Kidney (tissue), 14 donors: ENCODE results near the gene TRMT44. TPM values are rescaled to one million over a fixed set of nuclear protein-coding genes. Genes with fewer than 3 reads are reported as not detected.

Experiments
- DNase-seq, 5 donors: peaks; one replicate each; pipeline ENCODE4 v3.0.0-alpha.2; 2013 to 2020
- FAIRE-seq: peaks from 2 replicates; lab custom pipeline; 2012; peaks lifted over from hg19 to GRCh38; lab: Jason Lieb, UNC
- H3K27ac ChIP-seq, 2 donors: one replicate each; pipeline ENCODE4 v1.7.0; 2013; ENCODE audit warnings: low read depth in 2 of 2, low read length in 2 of 2, inconsistent platforms in 1 of 2
- H3K27me3 ChIP-seq: one replicate; pipeline ENCODE4 v1.7.1; 2013; ENCODE audit warnings: low read length, inconsistent platforms; ENCODE audit not compliant: control insufficient read depth, insufficient read depth
- H3K36me3 ChIP-seq, 3 donors: one replicate each; pipeline versions ENCODE4 v1.7.0 to v1.7.1; 2013; ENCODE audit warnings: low read length in 3 of 3, control low read depth in 1 of 3, inconsistent platforms in 1 of 3; ENCODE audit not compliant: insufficient read depth in 3 of 3, control insufficient read depth in 2 of 3
- H3K4me1 ChIP-seq, 3 donors: one replicate each; pipeline versions ENCODE4 v1.7.0 to v1.7.1; 2013; ENCODE audit warnings: low read length in 3 of 3, inconsistent platforms in 1 of 3, low read depth in 1 of 3; ENCODE audit not compliant: control insufficient read depth in 2 of 3, insufficient read depth in 2 of 3
- H3K4me3 ChIP-seq, 3 donors: one replicate each; pipeline versions ENCODE4 v1.7.0 to v1.8.1; 2013; ENCODE audit warnings: low read length in 3 of 3, control low read depth in 1 of 3, inconsistent platforms in 1 of 3
- H3K9ac ChIP-seq, 3 donors: one replicate each; pipeline versions ENCODE4 v1.7.0 to v1.7.1; 2013; ENCODE audit warnings: low read length in 3 of 3, control low read depth in 1 of 3, inconsistent platforms in 1 of 3
- H3K9me3 ChIP-seq, 3 donors: one replicate each; pipeline versions ENCODE4 v1.7.0 to v1.7.1; 2013; ENCODE audit warnings: low read length in 3 of 3, control low read depth in 1 of 3, inconsistent platforms in 1 of 3; ENCODE audit not compliant: control insufficient read depth in 2 of 3, insufficient read depth in 1 of 3
- CTCF ChIP-seq: IDR thresholded peaks from 3 replicates; pipeline ENCODE4 v1.5.1; 2012; ENCODE audit warnings: mild to moderate bottlenecking, moderate library complexity, borderline replicate concordance; ENCODE audit not compliant: insufficient read depth; ENCODE audit errors: extremely low read depth
- intact Hi-C: fragments of 100-400 bp; cut with DNase I; formaldehyde crosslinking; loops from one replicate; pipeline ENCODE4 v1.11.1; 2022
- polyA plus RNA-seq: library from polyadenylated mRNA; stranded (reverse); fragments of 350-450 nt; fragmentation: Illumina TruSeq; extraction: RNeasy Lipid Tissue Mini Kit (QIAGEN cat#74804); gene quantifications from one replicate; pipeline ENCODE4 v1.2.3, GENCODE V29; 2014; ENCODE audit warnings: low read depth, low replicate concordance; ENCODE audit not compliant: insufficient read depth
- total RNA-seq: library from RNA; stranded (reverse); fragmentation: NEBNext Ultra II Directional; extraction: Animal tissue kit (Norgen Biotek cat#: 25700); gene quantifications from one replicate; pipeline ENCODE4 v1.2.1, GENCODE V29; 2021
- donor health status: control.
- donor health status: control.
- donor health status: control.
- donor health status: control.
- donor health status: control.
- donor health status: DM: yes; HTN: yes; CAD: no.
- donor health status: Normal renal cell carcinoma (clear cell type).

TRMT44 gene
- total and polyA plus RNA-seq, 2 donors from 2014 or later = 5.1 to 20.1 TPM

GRCh38 chr4:8508266-8508665 lies 67.7 kb downstream of the TRMT44 start:
- H3K9ac ChIP-seq = no peak overlapping the region
- intact Hi-C loops = no loop called here
- no peak overlapping the region for H3K4me3 ChIP-seq
- no peaks in the 10 kb centered on the region for H3K36me3 ChIP-seq
- DNase-seq (no peak), FAIRE-seq (no peak)
- H3K27ac ChIP-seq = no peak overlapping the region
- H3K4me1 ChIP-seq = peaks cover 0 to 8% (median 0%) of the 10 kb centered on the region in 3 donors
- TF ChIP-seq CTCF = no peak
- no peaks in the 10 kb centered on the region for H3K27me3 ChIP-seq
- no peaks in the 10 kb centered on the region for H3K9me3 ChIP-seq

GRCh38 chr4:8508740-8509139 lies 68.2 kb downstream of the TRMT44 start:
- Histone ChIP-seq H3K27ac (no peak overlapping the region), H3K9me3 (no peaks in the 10 kb centered on the region), H3K9ac (no peak overlapping the region), H3K27me3 (no peaks in the 10 kb centered on the region), H3K36me3 (no peaks in the 10 kb centered on the region), H3K4me1 (peaks cover 0 to 7% (median 0%) of the 10 kb centered on the region in 3 donors), H3K4me3 (no peak overlapping the region)
- no peak for TF ChIP-seq CTCF
- intact Hi-C loops = no loop called here
- no peak for FAIRE-seq
- DNase-seq = peak in 1 of 5 donors; percentile 35

- intact Hi-C loops = no loop called here
Measured at GRCh38 chr4:8509311-8509950, 68.9 kb downstream of the TRMT44 start.

More at GRCh38 chr4:8509311-8509950, 68.9 kb downstream of the TRMT44 start:
- Histone ChIP-seq H3K9me3 (no peaks in the 10 kb centered on the region), H3K4me1 (peaks cover 0 to 3% (median 0%) of the 10 kb centered on the region in 3 donors), H3K27ac (no peak overlapping the region), H3K9ac (no peak overlapping the region), H3K27me3 (no peaks in the 10 kb centered on the region), H3K36me3 (no peaks in the 10 kb centered on the region), H3K4me3 (no peak overlapping the region)
- TF ChIP-seq CTCF = no peak
- no peak for DNase-seq
- no peak for FAIRE-seq
